Kidney (tissue), 14 donors: ENCODE results near the gene SRSF4. TPM values are rescaled to one million over a fixed set of nuclear protein-coding genes. Genes with fewer than 3 reads are reported as not detected.

Experiments used
- DNase-seq, 5 donors: peaks; one replicate each; pipeline ENCODE4 v3.0.0-alpha.2; 2013 to 2020
- FAIRE-seq: peaks from 2 replicates; lab custom pipeline; 2012; peaks lifted over from hg19 to GRCh38; lab: Jason Lieb, UNC
- H3K27ac ChIP-seq, 2 donors: one replicate each; pipeline ENCODE4 v1.7.0; 2013; ENCODE audit warnings: low read depth in 2 of 2, low read length in 2 of 2, inconsistent platforms in 1 of 2
- H3K27me3 ChIP-seq: one replicate; pipeline ENCODE4 v1.7.1; 2013; ENCODE audit warnings: low read length, inconsistent platforms; ENCODE audit not compliant: control insufficient read depth, insufficient read depth
- H3K36me3 ChIP-seq, 3 donors: one replicate each; pipeline versions ENCODE4 v1.7.0 to v1.7.1; 2013; ENCODE audit warnings: low read length in 3 of 3, control low read depth in 1 of 3, inconsistent platforms in 1 of 3; ENCODE audit not compliant: insufficient read depth in 3 of 3, control insufficient read depth in 2 of 3
- H3K4me1 ChIP-seq, 3 donors: one replicate each; pipeline versions ENCODE4 v1.7.0 to v1.7.1; 2013; ENCODE audit warnings: low read length in 3 of 3, inconsistent platforms in 1 of 3, low read depth in 1 of 3; ENCODE audit not compliant: control insufficient read depth in 2 of 3, insufficient read depth in 2 of 3
- H3K4me3 ChIP-seq, 3 donors: one replicate each; pipeline versions ENCODE4 v1.7.0 to v1.8.1; 2013; ENCODE audit warnings: low read length in 3 of 3, control low read depth in 1 of 3, inconsistent platforms in 1 of 3
- H3K9ac ChIP-seq, 3 donors: one replicate each; pipeline versions ENCODE4 v1.7.0 to v1.7.1; 2013; ENCODE audit warnings: low read length in 3 of 3, control low read depth in 1 of 3, inconsistent platforms in 1 of 3
- H3K9me3 ChIP-seq, 3 donors: one replicate each; pipeline versions ENCODE4 v1.7.0 to v1.7.1; 2013; ENCODE audit warnings: low read length in 3 of 3, control low read depth in 1 of 3, inconsistent platforms in 1 of 3; ENCODE audit not compliant: control insufficient read depth in 2 of 3, insufficient read depth in 1 of 3
- CTCF ChIP-seq: IDR thresholded peaks from 3 replicates; pipeline ENCODE4 v1.5.1; 2012; ENCODE audit warnings: mild to moderate bottlenecking, moderate library complexity, borderline replicate concordance; ENCODE audit not compliant: insufficient read depth; ENCODE audit errors: extremely low read depth
- intact Hi-C: fragments of 100-400 bp; cut with DNase I; formaldehyde crosslinking; loops from one replicate; pipeline ENCODE4 v1.11.1; 2022
- polyA plus RNA-seq: library from polyadenylated mRNA; stranded (reverse); fragments of 350-450 nt; fragmentation: Illumina TruSeq; extraction: RNeasy Lipid Tissue Mini Kit (QIAGEN cat#74804); gene quantifications from one replicate; pipeline ENCODE4 v1.2.3, GENCODE V29; 2014; ENCODE audit warnings: low read depth, low replicate concordance; ENCODE audit not compliant: insufficient read depth
- total RNA-seq: library from RNA; stranded (reverse); fragmentation: NEBNext Ultra II Directional; extraction: Animal tissue kit (Norgen Biotek cat#: 25700); gene quantifications from one replicate; pipeline ENCODE4 v1.2.1, GENCODE V29; 2021
- donor health status: control.
- donor health status: control.
- donor health status: control.
- donor health status: control.
- donor health status: control.
- donor health status: DM: yes; HTN: yes; CAD: no.
- donor health status: Normal renal cell carcinoma (clear cell type).

Gene SRSF4
- total and polyA plus RNA-seq, 2 donors from 2014 or later, result 48.4 to 72.3 TPM

GRCh38 chr1:29123053-29123886 is 58.4 kb downstream of the SRSF4 start:
- Histone ChIP-seq H3K36me3 (no peaks in the 10 kb centered on the region), H3K9ac (peak overlapping the region in 2 of 3 donors; percentile 22 to 67), H3K4me1 (peaks cover 0 to 6% (median 0%) of the 10 kb centered on the region in 3 donors), H3K4me3 (peak overlapping the region; percentile 36 to 62 (median 47)), H3K27me3 (no peaks in the 10 kb centered on the region), H3K27ac (peak overlapping the region; percentile 82 to 88), H3K9me3 (no peaks in the 10 kb centered on the region)
- TF ChIP-seq CTCF, result no peak
- DNase-seq, result peak; percentile 44 to 83 (median 60)
- no peak for FAIRE-seq
- intact Hi-C loops, result no loop called here

- Histone ChIP-seq H3K4me1 (peaks cover 0 to 6% (median 0%) of the 10 kb centered on the region in 3 donors), H3K36me3 (no peaks in the 10 kb centered on the region), H3K9ac (peak overlapping the region in 1 of 3 donors; percentile 67), H3K27me3 (no peaks in the 10 kb centered on the region), H3K9me3 (no peaks in the 10 kb centered on the region), H3K4me3 (peak overlapping the region; percentile 14 to 62 (median 36)), H3K27ac (peak overlapping the region; percentile 82 to 88)
- DNase-seq, result peak in 2 of 5 donors; percentile 42 to 60
- no peak for FAIRE-seq
- no peak for TF ChIP-seq CTCF
- intact Hi-C loops, result no loop called here
Observed at GRCh38 chr1:29122682-29123052, 59.0 kb downstream of the SRSF4 start.

GRCh38 chr1:29121936-29122681 is 59.6 kb downstream of the SRSF4 start:
- Histone ChIP-seq H3K27ac (peak overlapping the region; percentile 54 to 82), H3K4me1 (peaks cover 0 to 6% (median 0%) of the 10 kb centered on the region in 3 donors), H3K4me3 (peak overlapping the region in 2 of 3 donors; percentile 44 to 62), H3K27me3 (no peaks in the 10 kb centered on the region), H3K9me3 (no peaks in the 10 kb centered on the region), H3K36me3 (no peaks in the 10 kb centered on the region), H3K9ac (no peak overlapping the region)
- intact Hi-C loops, result no loop called here
- DNase-seq (peak; percentile 56 to 85 (median 82)), FAIRE-seq (no peak)
- no peak for TF ChIP-seq CTCF
